ENCODE measurements around the gene ZNHIT1. TPM values are rescaled to one million over a fixed set of nuclear protein-coding genes. Genes with fewer than 3 reads are reported as not detected.
A peak's percentile ranks its signal among the peaks of the same experiment; 100 is the strongest.

The ZNHIT1 gene
- total RNA-seq, 6 donors from 2014 or later = 46.1 to 74.3 (median 68.5) TPM

GRCh38 chr7:101231644-101232043 lies 13.7 kb downstream of the ZNHIT1 start:
- no peak for ATAC-seq (ENCODE audit: low FRiP score in 2 of 2)
- H3K36me3 ChIP-seq = peaks cover 0 to 36% (median 18%) of the 10 kb centered on the region in 4 donors

GRCh38 chr7:101232141-101232850 lies 14.3 kb downstream of the ZNHIT1 start:
- DNase-seq (peak; percentile 73 to 91), ATAC-seq (ENCODE audit: low FRiP score in 2 of 2) (peak; percentile 58 to 82)
- no peaks in the 10 kb centered on the region for H3K9me3 ChIP-seq
- TF ChIP-seq POLR2A (IDR thresholded peaks at IDR 0.05) (peak in 1 of 4 donors; percentile 30), CTCF (IDR thresholded peaks at IDR 0.05) (no peak)
- peaks cover 0 to 36% (median 13%) of the 10 kb centered on the region in 4 donors for H3K36me3 ChIP-seq
- peaks cover 17 to 23% (median 20%) of the 10 kb centered on the region in 4 donors for H3K4me1 ChIP-seq
- H3K4me3 ChIP-seq = peak overlapping the region in 3 of 4 donors; percentile 46 to 57 (median 54)
- H3K27ac ChIP-seq = peak overlapping the region; percentile 24 to 76 (median 57)
- no peaks in the 10 kb centered on the region for H3K27me3 ChIP-seq
- 29 to 34% methylated on average over 16 to 33 of the region's 52 CpGs for WGBS, 2 donors

More at GRCh38 chr7:101231644-101232043, 13.7 kb downstream of the ZNHIT1 start:
- Histone ChIP-seq H3K9me3 (no peaks in the 10 kb centered on the region), H3K27me3 (no peaks in the 10 kb centered on the region), H3K27ac (peak overlapping the region in 3 of 4 donors; percentile 24 to 76 (median 58)), H3K4me1 (peaks cover 14 to 19% (median 18%) of the 10 kb centered on the region in 4 donors), H3K4me3 (peak overlapping the region in 3 of 4 donors; percentile 46 to 57 (median 54))
- no peak for TF ChIP-seq POLR2AphosphoS5 (IDR thresholded peaks at IDR 0.05)
- no peak for TF ChIP-seq POLR2A (IDR thresholded peaks at IDR 0.05)
- no peak for TF ChIP-seq CTCF (IDR thresholded peaks at IDR 0.05)
- no peak for TF ChIP-seq EP300 (IDR thresholded peaks at IDR 0.05)
- WGBS, 2 donors = 49% methylated on average over 5 to 7 of the region's 7 CpGs
- no peak for DNase-seq

GRCh38 chr7:101233907-101234547 lies 16.1 kb downstream of the ZNHIT1 start:
- H3K36me3 ChIP-seq = peaks cover 0 to 36% (median 14%) of the 10 kb centered on the region in 4 donors
- no peak for ATAC-seq (ENCODE audit: low FRiP score in 2 of 2)
- H3K27ac ChIP-seq = no peak overlapping the region
- WGBS, 2 donors = 91 to 94% methylated on average over 13 to 21 of the region's 21 CpGs
- peaks cover 33 to 38% (median 33%) of the 10 kb centered on the region in 4 donors for H3K4me1 ChIP-seq
- no peaks in the 10 kb centered on the region for H3K27me3 ChIP-seq
- H3K4me3 ChIP-seq = no peak overlapping the region
- peak in 1 of 2 donors; percentile 54 for DNase-seq
- TF ChIP-seq CTCF (IDR thresholded peaks at IDR 0.05) (no peak), POLR2A (IDR thresholded peaks at IDR 0.05) (no peak), POLR2AphosphoS5 (IDR thresholded peaks at IDR 0.05) (no peak), EP300 (IDR thresholded peaks at IDR 0.05) (no peak)
- H3K9me3 ChIP-seq = no peaks in the 10 kb centered on the region

DNA sequence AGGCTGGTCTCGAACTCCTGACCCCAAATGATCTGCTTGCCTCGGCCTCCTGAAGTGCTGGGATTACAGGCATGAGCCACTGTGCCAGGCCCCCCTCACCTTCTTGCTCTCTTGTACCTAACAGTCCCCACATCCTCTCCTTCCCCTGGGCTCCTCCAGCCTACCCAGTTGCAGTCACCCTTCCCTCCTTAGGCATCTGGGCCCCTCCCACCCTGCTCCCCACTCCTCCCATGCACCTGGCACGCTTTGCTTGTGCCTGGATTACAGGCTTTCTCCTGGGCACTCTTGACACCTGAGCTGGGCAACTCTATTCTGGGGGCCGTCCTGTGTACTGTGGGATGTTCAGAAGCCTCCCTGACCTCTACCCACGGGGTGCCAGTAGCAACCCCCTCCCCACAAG lies 16.7 kb downstream of the ZNHIT1 start:
- H3K9me3 ChIP-seq = no peaks in the 10 kb centered on the region
- no peak overlapping the region for H3K27ac ChIP-seq
- no peak for TF ChIP-seq EP300 (IDR thresholded peaks at IDR 0.05)
- TF ChIP-seq CTCF (IDR thresholded peaks at IDR 0.05) = no peak
- TF ChIP-seq POLR2AphosphoS5 (IDR thresholded peaks at IDR 0.05) = no peak
- no peak for TF ChIP-seq POLR2A (IDR thresholded peaks at IDR 0.05)
- DNase-seq (no peak), ATAC-seq (ENCODE audit: low FRiP score in 2 of 2) (no peak)
- no peak overlapping the region for H3K4me3 ChIP-seq
- H3K4me1 ChIP-seq = peaks cover 38 to 42% (median 38%) of the 10 kb centered on the region in 4 donors
- H3K36me3 ChIP-seq = peaks cover 0 to 37% (median 14%) of the 10 kb centered on the region in 4 donors
- H3K27me3 ChIP-seq = no peaks in the 10 kb centered on the region
- 80 to 81% methylated on average over 5 of the region's 5 CpGs for WGBS, 2 donors
